KMS-11 (cell line): Measurements from ENCODE around the gene KCNB1.
A peak's percentile ranks its signal among the peaks of the same experiment; 100 is the strongest.

Source experiments
- H2AFZ ChIP-seq: fragments of 200-600 bp; sonication (generic); 2 replicates; pipeline ENCODE4 v1.6.1; 2016; ENCODE audit warnings: antibody characterized with exemption, mixed run types, low read depth
- H3K27ac ChIP-seq: fragments of 200-600 bp; sonication (generic); 2 replicates; pipeline ENCODE4 v1.6.1; 2016; ENCODE audit warnings: mild to moderate bottlenecking, mixed run types
- H3K27me3 ChIP-seq: fragments of 200-600 bp; sonication (generic); 2 replicates; pipeline ENCODE4 v1.6.1; 2017; ENCODE audit warnings: mild to moderate bottlenecking, low read depth, mixed run types, moderate library complexity; ENCODE audit not compliant: insufficient read depth
- H3K36me3 ChIP-seq: fragments of 200-600 bp; sonication (generic); 2 replicates; pipeline ENCODE4 v1.6.1; 2017; ENCODE audit warnings: mild to moderate bottlenecking, mixed run types; ENCODE audit not compliant: insufficient read depth
- H3K4me1 ChIP-seq: fragments of 200-600 bp; sonication (generic); 2 replicates; pipeline ENCODE4 v1.6.1; 2016; ENCODE audit warnings: mild to moderate bottlenecking, low read depth, mixed run types; ENCODE audit not compliant: poor library complexity, severe bottlenecking
- H3K4me2 ChIP-seq: fragments of 200-600 bp; sonication (generic); 2 replicates; pipeline ENCODE4 v1.7.0; 2016; ENCODE audit warnings: mild to moderate bottlenecking, mixed run types
- H3K4me3 ChIP-seq: fragments of 200-600 bp; sonication (generic); IDR thresholded peaks from 2 replicates; pipeline ENCODE4 v1.6.1; 2017; ENCODE audit warnings: low read depth, low read length, mixed read lengths; ENCODE audit not compliant: insufficient read depth
- H3K79me2 ChIP-seq: fragments of 200-600 bp; sonication (generic); 2 replicates; pipeline ENCODE4 v1.6.1; 2016; ENCODE audit warnings: low read depth, mixed run types; ENCODE audit not compliant: insufficient read depth
- H3K9ac ChIP-seq: fragments of 200-600 bp; sonication (generic); 2 replicates; pipeline ENCODE4 v1.6.1; 2016; ENCODE audit warnings: mild to moderate bottlenecking, mixed run types
- H4K20me1 ChIP-seq: fragments of 200-600 bp; sonication (generic); 2 replicates; pipeline ENCODE4 v1.6.1; 2016; ENCODE audit warnings: mild to moderate bottlenecking, mixed run types; ENCODE audit not compliant: insufficient read depth
- CTCF ChIP-seq: fragments of 200-600 bp; sonication (generic); conservative IDR thresholded peaks from 2 replicates; pipeline ENCODE4 v1.6.1; 2017; ENCODE audit warnings: low read depth, mild to moderate bottlenecking, antibody characterized with exemption, low read length, moderate library complexity, mixed read lengths

The KCNB1 gene

GRCh38 chr20:49508435-49509199 lies 26.1 kb upstream of the KCNB1 start:
- Histone ChIP-seq H3K27ac (no peak overlapping the region), H3K4me2 (peak overlapping the region; percentile 34), H3K36me3 (no peaks in the 10 kb centered on the region)

GRCh38 chr20:49507741-49508434 lies 25.4 kb upstream of the KCNB1 start:
- no peaks in the 10 kb centered on the region for H3K36me3 ChIP-seq
- no peak for TF ChIP-seq CTCF
- H3K27me3 ChIP-seq = peaks cover 54% of the 10 kb centered on the region
- no peaks in the 10 kb centered on the region for H3K79me2 ChIP-seq
- H3K9ac ChIP-seq = no peak overlapping the region
- H3K4me2 ChIP-seq = peak overlapping the region; percentile 34
- no peaks in the 10 kb centered on the region for H4K20me1 ChIP-seq
- H3K4me1 ChIP-seq = peaks cover 9% of the 10 kb centered on the region
- no peak overlapping the region for H3K4me3 ChIP-seq
- no peak overlapping the region for H3K27ac ChIP-seq
- peak overlapping the region; percentile 51; the same call in 1 of the 2 replicates for H2AFZ ChIP-seq

More at GRCh38 chr20:49508435-49509199, 26.1 kb upstream of the KCNB1 start:
- peak; percentile 84 for TF ChIP-seq CTCF
- H3K27me3 ChIP-seq = peaks cover 55% of the 10 kb centered on the region
- H3K79me2 ChIP-seq = no peaks in the 10 kb centered on the region
- no peak overlapping the region for H3K4me3 ChIP-seq
- no peaks in the 10 kb centered on the region for H4K20me1 ChIP-seq
- no peak overlapping the region for H3K9ac ChIP-seq
- H2AFZ ChIP-seq = peak overlapping the region; percentile 51
- H3K4me1 ChIP-seq = peaks cover 9% of the 10 kb centered on the region

- H3K27me3 ChIP-seq = peaks cover 33% of the 10 kb centered on the region
- no peaks in the 10 kb centered on the region for H3K36me3 ChIP-seq
- no peak overlapping the region for H3K9ac ChIP-seq
- H3K4me3 ChIP-seq = no peak overlapping the region
- H3K4me1 ChIP-seq = peaks cover 9% of the 10 kb centered on the region
- no peaks in the 10 kb centered on the region for H4K20me1 ChIP-seq
- no peak for TF ChIP-seq CTCF
- H3K79me2 ChIP-seq = no peaks in the 10 kb centered on the region
- H3K4me2 ChIP-seq = no peak overlapping the region
- H2AFZ ChIP-seq = no peak overlapping the region
- H3K27ac ChIP-seq = no peak overlapping the region
These were observed 23.1 kb upstream of the KCNB1 start for GRCh38 chr20:49505518-49505917.

GRCh38 chr20:49503176-49503575 lies 20.7 kb upstream of the KCNB1 start:
- no peak overlapping the region for H3K9ac ChIP-seq
- no peak overlapping the region for H3K4me3 ChIP-seq
- no peak overlapping the region for H2AFZ ChIP-seq
- no peak overlapping the region for H3K27ac ChIP-seq
- no peak for TF ChIP-seq CTCF
- no peaks in the 10 kb centered on the region for H3K36me3 ChIP-seq
- no peaks in the 10 kb centered on the region for H3K79me2 ChIP-seq
- no peaks in the 10 kb centered on the region for H3K4me1 ChIP-seq
- no peak overlapping the region for H3K4me2 ChIP-seq
- H3K27me3 ChIP-seq = peaks cover 15% of the 10 kb centered on the region; the same call in 1 of the 2 replicates
- H4K20me1 ChIP-seq = no peaks in the 10 kb centered on the region
